ENCODE measurements around the gene PBX1. TPM values are rescaled to one million over a fixed set of nuclear protein-coding genes. Genes with fewer than 3 reads are reported as not detected.

The PBX1 gene
- total RNA-seq, 2 donors from 2014 or later, result 50.5 to 53.1 TPM

GRCh38 chr1:164834641-164835040 lies 275.7 kb downstream of the PBX1 start:
- Histone ChIP-seq H3K36me3 (no peaks in the 10 kb centered on the region), H3K4me3 (no peak overlapping the region), H3K27ac (no peak overlapping the region), H3K4me1 (ENCODE audit: control insufficient read depth in 1 of 2, low read depth in 2 of 2) (no peaks in the 10 kb centered on the region), H3K9me3 (no peaks in the 10 kb centered on the region), H3K27me3 (replicated peaks; ENCODE audit: insufficient read depth) (no peaks in the 10 kb centered on the region)
- no peak for TF ChIP-seq CTCF (IDR thresholded peaks at IDR 0.05)
- no peak for ATAC-seq (ENCODE audit: insufficient number of reproducible peaks, low FRiP score, low read depth)
- no peak for DNase-seq (ENCODE audit: low spot score)

- H3K36me3 ChIP-seq, result no peaks in the 10 kb centered on the region
- DNase-seq (ENCODE audit: low spot score) (no peak), ATAC-seq (ENCODE audit: insufficient number of reproducible peaks, low FRiP score, low read depth) (no peak)
- H3K4me1 ChIP-seq (ENCODE audit: control insufficient read depth in 1 of 2, low read depth in 2 of 2), result no peaks in the 10 kb centered on the region
- no peaks in the 10 kb centered on the region for H3K27me3 ChIP-seq (replicated peaks; ENCODE audit: insufficient read depth)
- H3K27ac ChIP-seq, result no peak overlapping the region
- TF ChIP-seq CTCF (IDR thresholded peaks at IDR 0.05), result no peak
- no peak overlapping the region for H3K4me3 ChIP-seq
- H3K9me3 ChIP-seq, result no peaks in the 10 kb centered on the region
Observed at GRCh38 chr1:164836614-164837018, 277.6 kb downstream of the PBX1 start.

- TF ChIP-seq CTCF (IDR thresholded peaks at IDR 0.05), result no peak
- H3K27ac ChIP-seq, result no peak overlapping the region
- no peak for ATAC-seq (ENCODE audit: insufficient number of reproducible peaks, low FRiP score, low read depth)
- no peak for DNase-seq (ENCODE audit: low spot score)
- H3K9me3 ChIP-seq, result no peaks in the 10 kb centered on the region
- H3K27me3 ChIP-seq (replicated peaks; ENCODE audit: insufficient read depth), result no peaks in the 10 kb centered on the region
- H3K4me3 ChIP-seq, result no peak overlapping the region
- H3K4me1 ChIP-seq (ENCODE audit: control insufficient read depth in 1 of 2, low read depth in 2 of 2), result peaks cover 3 to 8% of the 10 kb centered on the region in 2 donors
- H3K36me3 ChIP-seq, result no peaks in the 10 kb centered on the region
Observed at GRCh38 chr1:164838786-164839185, 279.8 kb downstream of the PBX1 start.

GRCh38 chr1:164840936-164841335 lies 282.0 kb downstream of the PBX1 start:
- H3K27ac ChIP-seq, result no peak overlapping the region
- DNase-seq (ENCODE audit: low spot score), result no peak
- H3K4me1 ChIP-seq (ENCODE audit: control insufficient read depth in 1 of 2, low read depth in 2 of 2), result peaks cover 3 to 12% of the 10 kb centered on the region in 2 donors
- no peaks in the 10 kb centered on the region for H3K27me3 ChIP-seq (replicated peaks; ENCODE audit: insufficient read depth)
- no peaks in the 10 kb centered on the region for H3K36me3 ChIP-seq
- no peak for ATAC-seq (ENCODE audit: insufficient number of reproducible peaks, low FRiP score, low read depth)
- H3K9me3 ChIP-seq, result no peaks in the 10 kb centered on the region
- no peak for TF ChIP-seq CTCF (IDR thresholded peaks at IDR 0.05)
- no peak overlapping the region for H3K4me3 ChIP-seq

GRCh38 chr1:164841702-164842465 lies 282.9 kb downstream of the PBX1 start:
- DNase-seq (ENCODE audit: low spot score), result no peak
- Histone ChIP-seq H3K9me3 (no peaks in the 10 kb centered on the region), H3K36me3 (peaks cover 5% of the 10 kb centered on the region), H3K4me1 (ENCODE audit: control insufficient read depth in 1 of 2, low read depth in 2 of 2) (peaks cover 3 to 12% of the 10 kb centered on the region in 2 donors), H3K27ac (no peak overlapping the region), H3K27me3 (replicated peaks; ENCODE audit: insufficient read depth) (no peaks in the 10 kb centered on the region), H3K4me3 (no peak overlapping the region)
- ATAC-seq (ENCODE audit: insufficient number of reproducible peaks, low FRiP score, low read depth), result no peak
- TF ChIP-seq CTCF (IDR thresholded peaks at IDR 0.05), result no peak
